Neural cell (in vitro differentiated cells): Measurements from ENCODE around the gene HBM. TPM values are rescaled to one million over a fixed set of nuclear protein-coding genes. Genes with fewer than 3 reads are reported as not detected.
"Not testable (repeated sequence)": the region's sequence is repeated elsewhere in the genome, so short reads cannot be mapped to it uniquely, and the experiment has no call there.

Experiments used
- H2AFZ ChIP-seq: fragments of 200-600, 300-800 bp; sonication (generic), shearing (Covaris generic); 2 replicates; pipeline ENCODE4 v1.6.0; 2014; ENCODE audit warnings: low read depth, mild to moderate bottlenecking, antibody characterized with exemption, low read length, moderate library complexity
- H3F3A ChIP-seq: fragments of 200-600 bp; shearing (Covaris generic); 2 replicates; pipeline ENCODE4 v1.6.1; 2016; ENCODE audit warnings: mild to moderate bottlenecking, moderate library complexity, mixed read lengths, antibody characterized with exemption, low read length; ENCODE audit not compliant: insufficient read depth, poor library complexity, severe bottlenecking
- H3K27ac ChIP-seq: fragments of 200-600, 300-800 bp; sonication (generic), shearing (Covaris generic); 2 replicates; pipeline ENCODE4 v1.5.1; 2014; ENCODE audit warnings: mild to moderate bottlenecking, low read length, moderate library complexity
- H3K27me3 ChIP-seq: fragments of 300-800, 200-600 bp; sonication (generic), shearing (Covaris generic); 2 replicates; pipeline ENCODE4 v1.6.0; 2014; ENCODE audit warnings: mild to moderate bottlenecking, low read depth, low read length, moderate library complexity; ENCODE audit not compliant: insufficient read depth
- H3K36me3 ChIP-seq: fragments of 300-800, 200-600 bp; sonication (generic), shearing (Covaris generic); 2 replicates; pipeline ENCODE4 v1.5.1; 2014; ENCODE audit warnings: mild to moderate bottlenecking, antibody characterized with exemption, low read length, moderate library complexity; ENCODE audit not compliant: insufficient read depth
- H3K4me2 ChIP-seq: fragments of 300-800, 200-600 bp; sonication (generic), shearing (Covaris generic); 2 replicates; pipeline ENCODE4 v1.6.0; 2014; ENCODE audit warnings: mild to moderate bottlenecking, low read length
- H3K4me3 ChIP-seq: fragments of 300-800, 200-600 bp; sonication (generic), shearing (Covaris generic); 2 replicates; pipeline ENCODE4 v1.5.1; 2014; ENCODE audit warnings: mild to moderate bottlenecking, low read length, moderate library complexity
- H3K79me2 ChIP-seq: fragments of 200-600 bp; shearing (Covaris generic); replicated peaks from 2 replicates; pipeline ENCODE4 v1.6.0; 2014; ENCODE audit warnings: mild to moderate bottlenecking, low read length, moderate library complexity; ENCODE audit not compliant: insufficient read depth
- H3K9ac ChIP-seq: fragments of 300-800, 200-600 bp; sonication (generic), shearing (Covaris generic); 2 replicates; pipeline ENCODE4 v1.6.1; 2016; ENCODE audit warnings: mild to moderate bottlenecking, low read length, mixed read lengths
- H3K9me2 ChIP-seq: fragments of 200-600 bp; shearing (Covaris generic); 2 replicates; pipeline ENCODE4 v1.6.1; 2016; ENCODE audit warnings: mild to moderate bottlenecking, low read length, mixed read lengths; ENCODE audit not compliant: insufficient read depth
- H3K9me3 ChIP-seq: fragments of 200-600, 300-800 bp; sonication (generic), shearing (Covaris generic); 2 replicates; pipeline ENCODE4 v1.6.1; 2016; ENCODE audit warnings: mild to moderate bottlenecking, mixed run types, low read length, moderate library complexity, mixed read lengths
- H4K20me1 ChIP-seq: fragments of 200-600 bp; shearing (Covaris generic); 2 replicates; pipeline ENCODE4 v1.6.1; 2016; ENCODE audit warnings: mild to moderate bottlenecking, mixed run types; ENCODE audit not compliant: insufficient read depth
- MXI1 ChIP-seq: fragments of 450-650 bp; conservative IDR thresholded peaks from 2 replicates; pipeline ENCODE4 v1.6.1; 2014; ENCODE audit warnings: antibody characterized with exemption, mild to moderate bottlenecking; ENCODE audit not compliant: poor library complexity, severe bottlenecking
- RAD21 ChIP-seq: fragments of 450-650 bp; conservative IDR thresholded peaks from 2 replicates; pipeline ENCODE4 v1.6.1; 2014; ENCODE audit warnings: antibody characterized with exemption, mild to moderate bottlenecking, moderate library complexity
- REST ChIP-seq: IDR thresholded peaks from 2 replicates; pipeline ENCODE4 v1.6.1; 2012; ENCODE audit warnings: borderline replicate concordance
- SMC3 ChIP-seq: fragments of 450-650 bp; conservative IDR thresholded peaks from 2 replicates; pipeline ENCODE4 v1.6.1; 2014; ENCODE audit warnings: antibody characterized with exemption, mild to moderate bottlenecking, moderate library complexity; ENCODE audit not compliant: poor library complexity
- TAF1 ChIP-seq: IDR thresholded peaks from 2 replicates; pipeline ENCODE4 v1.6.1; 2012; ENCODE audit warnings: low read depth
- polyA plus RNA-seq: library from polyadenylated mRNA; depleted of rRNA; stranded (reverse); fragments of >200 nt; gene quantifications from 2 replicates; pipeline ENCODE4 v1.2.3, GENCODE V29; 2014

The HBM gene
- polyA plus RNA-seq, 1 donor from 2014 or later: not detected

GRCh38 chr16:169014-169413 lies 3.2 kb downstream of the HBM start:
- Histone ChIP-seq H3K9ac (no peak overlapping the region), H3K36me3 (no peaks in the 10 kb centered on the region), H3K4me3 (no peak overlapping the region), H3K9me3 (no peaks in the 10 kb centered on the region), H3K9me2 (no peaks in the 10 kb centered on the region), H4K20me1 (no peaks in the 10 kb centered on the region), H3K27me3 (peaks cover 71% of the 10 kb centered on the region), H3K27ac (no peak overlapping the region), H3F3A (no peaks in the 10 kb centered on the region), H3K4me2 (no peak overlapping the region), H3K79me2 (no peaks in the 10 kb centered on the region), H2AFZ (no peak overlapping the region)
- TF ChIP-seq TAF1: no peak
- no peak for TF ChIP-seq MXI1

DNA sequence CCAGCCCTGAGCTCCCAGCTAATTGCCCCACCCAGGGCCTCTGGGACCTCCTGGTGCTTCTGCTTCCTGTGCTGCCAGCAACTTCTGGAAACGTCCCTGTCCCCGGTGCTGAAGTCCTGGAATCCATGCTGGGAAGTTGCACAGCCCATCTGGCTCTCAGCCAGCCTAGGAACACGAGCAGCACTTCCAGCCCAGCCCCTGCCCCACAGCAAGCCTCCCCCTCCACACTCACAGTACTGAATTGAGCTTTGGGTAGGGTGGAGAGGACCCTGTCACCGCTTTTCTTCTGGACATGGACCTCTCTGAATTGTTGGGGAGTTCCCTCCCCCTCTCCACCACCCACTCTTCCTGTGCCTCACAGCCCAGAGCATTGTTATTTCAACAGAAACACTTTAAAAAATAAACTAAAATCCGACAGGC lies 4.3 kb downstream of the HBM start:
- not testable (repeated sequence) for H3F3A ChIP-seq, H4K20me1 ChIP-seq, H3K4me3 ChIP-seq, H3K4me2 ChIP-seq, H3K9me3 ChIP-seq, H3K27ac ChIP-seq, H2AFZ ChIP-seq, H3K9ac ChIP-seq, H3K79me2 ChIP-seq, H3K36me3 ChIP-seq, H3K9me2 ChIP-seq
- peaks cover 77% of the 10 kb centered on the region for H3K27me3 ChIP-seq

DNA sequence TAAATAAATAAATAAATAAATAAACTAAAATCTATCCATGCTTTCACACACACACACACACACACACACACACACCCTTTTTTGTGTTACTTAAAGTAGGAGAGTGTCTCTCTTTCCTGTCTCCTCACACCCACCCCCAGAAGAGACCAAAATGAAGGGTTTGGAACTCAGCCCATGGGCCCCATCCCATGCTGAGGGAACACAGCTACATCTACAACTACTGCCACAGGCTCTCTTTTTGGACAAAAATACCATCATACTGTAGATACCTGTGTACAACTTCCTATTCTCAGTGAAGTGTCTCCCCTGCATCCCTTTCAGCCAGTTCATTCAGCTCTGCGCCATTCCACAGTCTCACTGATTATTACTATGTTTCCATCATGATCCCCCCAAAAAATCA lies 5.0 kb downstream of the HBM start:
- no peak overlapping the region for H2AFZ ChIP-seq
- peaks cover 77% of the 10 kb centered on the region for H3K27me3 ChIP-seq
- no peak overlapping the region for H3K9ac ChIP-seq
- no peaks in the 10 kb centered on the region for H3K9me2 ChIP-seq
- H4K20me1 ChIP-seq: no peaks in the 10 kb centered on the region
- H3K79me2 ChIP-seq: no peaks in the 10 kb centered on the region
- H3K27ac ChIP-seq: no peak overlapping the region
- no peaks in the 10 kb centered on the region for H3K9me3 ChIP-seq
- no peak overlapping the region for H3K4me3 ChIP-seq
- TF ChIP-seq SMC3 (no peak), REST (no peak), MXI1 (no peak), RAD21 (no peak)
- H3K4me2 ChIP-seq: no peak overlapping the region
- no peaks in the 10 kb centered on the region for H3F3A ChIP-seq
- no peaks in the 10 kb centered on the region for H3K36me3 ChIP-seq

DNA sequence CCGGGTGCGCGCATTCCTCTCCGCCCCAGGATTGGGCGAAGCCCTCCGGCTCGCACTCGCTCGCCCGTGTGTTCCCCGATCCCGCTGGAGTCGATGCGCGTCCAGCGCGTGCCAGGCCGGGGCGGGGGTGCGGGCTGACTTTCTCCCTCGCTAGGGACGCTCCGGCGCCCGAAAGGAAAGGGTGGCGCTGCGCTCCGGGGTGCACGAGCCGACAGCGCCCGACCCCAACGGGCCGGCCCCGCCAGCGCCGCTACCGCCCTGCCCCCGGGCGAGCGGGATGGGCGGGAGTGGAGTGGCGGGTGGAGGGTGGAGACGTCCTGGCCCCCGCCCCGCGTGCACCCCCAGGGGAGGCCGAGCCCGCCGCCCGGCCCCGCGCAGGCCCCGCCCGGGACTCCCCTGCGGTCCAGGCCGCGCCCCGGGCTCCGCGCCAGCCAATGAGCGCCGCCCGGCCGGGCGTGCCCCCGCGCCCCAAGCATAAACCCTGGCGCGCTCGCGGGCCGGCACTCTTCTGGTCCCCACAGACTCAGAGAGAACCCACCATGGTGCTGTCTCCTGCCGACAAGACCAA lies 6.7 kb downstream of the HBM start, which contains the start of gene HBA2:
Gene HBA2, plus strand, starts transcription at position 503 of the 568 bp plus-strand sequence. Its CDS starts 37 bp downstream, at position 540.
- H3K79me2 ChIP-seq, H3K9me3 ChIP-seq, H3K27ac ChIP-seq, H3K9ac ChIP-seq, H4K20me1 ChIP-seq, H3K4me2 ChIP-seq, H3F3A ChIP-seq, H3K36me3 ChIP-seq, H3K9me2 ChIP-seq, H2AFZ ChIP-seq, H3K4me3 ChIP-seq: not testable (repeated sequence)
- peaks cover 66% of the 10 kb centered on the region for H3K27me3 ChIP-seq

DNA sequence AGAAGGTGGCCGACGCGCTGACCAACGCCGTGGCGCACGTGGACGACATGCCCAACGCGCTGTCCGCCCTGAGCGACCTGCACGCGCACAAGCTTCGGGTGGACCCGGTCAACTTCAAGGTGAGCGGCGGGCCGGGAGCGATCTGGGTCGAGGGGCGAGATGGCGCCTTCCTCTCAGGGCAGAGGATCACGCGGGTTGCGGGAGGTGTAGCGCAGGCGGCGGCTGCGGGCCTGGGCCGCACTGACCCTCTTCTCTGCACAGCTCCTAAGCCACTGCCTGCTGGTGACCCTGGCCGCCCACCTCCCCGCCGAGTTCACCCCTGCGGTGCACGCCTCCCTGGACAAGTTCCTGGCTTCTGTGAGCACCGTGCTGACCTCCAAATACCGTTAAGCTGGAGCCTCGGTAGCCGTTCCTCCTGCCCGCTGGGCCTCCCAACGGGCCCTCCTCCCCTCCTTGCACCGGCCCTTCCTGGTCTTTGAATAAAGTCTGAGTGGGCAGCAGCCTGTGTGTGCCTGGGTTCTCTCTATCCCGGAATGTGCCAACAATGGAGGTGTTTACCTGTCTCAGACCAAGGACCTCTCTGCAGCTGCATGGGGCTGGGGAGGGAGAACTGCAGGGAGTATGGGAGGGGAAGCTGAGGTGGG lies 7.6 kb downstream of the HBM start:
- H3K9ac ChIP-seq, H3K27ac ChIP-seq, H3K4me2 ChIP-seq, H3F3A ChIP-seq, H3K79me2 ChIP-seq, H3K4me3 ChIP-seq, H3K9me2 ChIP-seq, H3K9me3 ChIP-seq, H3K36me3 ChIP-seq, H2AFZ ChIP-seq, H4K20me1 ChIP-seq: not testable (repeated sequence)
- H3K27me3 ChIP-seq: peaks cover 66% of the 10 kb centered on the region

DNA sequence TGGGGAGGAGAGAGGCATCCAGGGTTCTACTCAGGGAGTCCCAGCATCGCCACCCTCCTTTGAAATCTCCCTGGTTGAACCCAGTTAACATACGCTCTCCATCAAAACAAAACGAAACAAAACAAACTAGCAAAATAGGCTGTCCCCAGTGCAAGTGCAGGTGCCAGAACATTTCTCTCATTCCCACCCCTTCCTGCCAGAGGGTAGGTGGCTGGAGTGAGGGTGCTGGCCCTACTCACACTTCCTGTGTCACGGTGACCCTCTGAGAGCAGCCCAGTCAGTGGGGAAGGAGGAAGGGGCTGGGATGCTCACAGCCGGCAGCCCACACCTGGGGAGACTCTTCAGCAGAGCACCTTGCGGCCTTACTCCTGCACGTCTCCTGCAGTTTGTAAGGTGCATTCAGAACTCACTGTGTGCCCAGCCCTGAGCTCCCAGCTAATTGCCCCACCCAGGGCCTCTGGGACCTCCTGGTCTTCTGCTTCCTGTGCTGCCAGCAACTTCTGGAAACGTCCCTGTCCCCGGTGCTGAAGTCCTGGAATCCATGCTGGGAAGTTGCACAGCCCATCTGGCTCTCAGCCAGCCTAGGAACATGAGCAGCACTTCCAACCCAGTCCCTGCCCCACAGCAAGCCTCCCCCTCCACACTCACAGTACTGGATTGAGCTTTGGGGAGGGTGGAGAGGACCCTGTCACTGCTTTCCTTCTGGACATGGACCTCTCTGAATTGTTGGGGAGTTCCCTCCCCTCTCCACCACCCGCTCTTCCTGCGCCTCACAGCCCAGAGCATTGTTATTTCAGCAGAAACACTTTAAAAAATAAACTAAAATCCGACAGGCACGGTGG lies 8.4 kb downstream of the HBM start:
- H3K79me2 ChIP-seq, H2AFZ ChIP-seq, H3K4me2 ChIP-seq, H3K4me3 ChIP-seq, H3K9me3 ChIP-seq, H3K9ac ChIP-seq, H3K9me2 ChIP-seq, H3K36me3 ChIP-seq, H3F3A ChIP-seq, H4K20me1 ChIP-seq, H3K27ac ChIP-seq: not testable (repeated sequence)
- peaks cover 62% of the 10 kb centered on the region for H3K27me3 ChIP-seq
